C4-2B (cell line): ENCODE results near the gene ILDR2.

Source experiments
- H3K27ac ChIP-seq: fragments of 450-650 bp; 2 replicates; pipeline ENCODE4 v1.5.1; 2017
- ZFX ChIP-seq: fragments of 450-650 bp; IDR thresholded peaks from 2 replicates; pipeline ENCODE4 v1.6.1; 2017
- TF ChIP-seq, protein P1 (sequence below): fragments of 450-650 bp; conservative IDR thresholded peaks from 2 replicates; pipeline ENCODE4 v1.5.1; 2017; ENCODE audit warnings: mild to moderate bottlenecking

ILDR2 gene

DNA sequence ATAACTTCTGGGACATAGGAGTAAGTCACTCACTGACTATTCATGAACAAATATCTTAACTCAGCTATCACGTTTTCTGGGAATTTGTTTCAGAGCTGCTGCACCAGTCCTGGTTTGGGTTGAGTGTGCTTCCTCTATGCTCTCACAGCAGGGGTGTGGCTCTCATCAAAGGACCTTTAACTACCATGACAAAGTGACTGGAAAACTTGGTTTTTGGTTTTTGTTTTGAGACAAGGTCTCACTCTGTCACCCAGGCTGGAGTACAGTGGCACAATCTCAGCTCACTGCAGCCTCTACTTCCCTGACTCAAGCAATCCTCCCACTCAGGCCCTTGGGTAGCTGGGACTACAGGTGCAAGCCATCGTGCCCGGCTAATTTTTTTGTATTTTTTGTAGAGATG is 4.1 kb downstream of the ILDR2 start:
- no peak overlapping the region for H3K27ac ChIP-seq
- TF ChIP-seq, protein P1, sequence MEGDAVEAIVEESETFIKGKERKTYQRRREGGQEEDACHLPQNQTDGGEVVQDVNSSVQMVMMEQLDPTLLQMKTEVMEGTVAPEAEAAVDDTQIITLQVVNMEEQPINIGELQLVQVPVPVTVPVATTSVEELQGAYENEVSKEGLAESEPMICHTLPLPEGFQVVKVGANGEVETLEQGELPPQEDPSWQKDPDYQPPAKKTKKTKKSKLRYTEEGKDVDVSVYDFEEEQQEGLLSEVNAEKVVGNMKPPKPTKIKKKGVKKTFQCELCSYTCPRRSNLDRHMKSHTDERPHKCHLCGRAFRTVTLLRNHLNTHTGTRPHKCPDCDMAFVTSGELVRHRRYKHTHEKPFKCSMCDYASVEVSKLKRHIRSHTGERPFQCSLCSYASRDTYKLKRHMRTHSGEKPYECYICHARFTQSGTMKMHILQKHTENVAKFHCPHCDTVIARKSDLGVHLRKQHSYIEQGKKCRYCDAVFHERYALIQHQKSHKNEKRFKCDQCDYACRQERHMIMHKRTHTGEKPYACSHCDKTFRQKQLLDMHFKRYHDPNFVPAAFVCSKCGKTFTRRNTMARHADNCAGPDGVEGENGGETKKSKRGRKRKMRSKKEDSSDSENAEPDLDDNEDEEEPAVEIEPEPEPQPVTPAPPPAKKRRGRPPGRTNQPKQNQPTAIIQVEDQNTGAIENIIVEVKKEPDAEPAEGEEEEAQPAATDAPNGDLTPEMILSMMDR = no peak
- no peak for TF ChIP-seq ZFX

DNA sequence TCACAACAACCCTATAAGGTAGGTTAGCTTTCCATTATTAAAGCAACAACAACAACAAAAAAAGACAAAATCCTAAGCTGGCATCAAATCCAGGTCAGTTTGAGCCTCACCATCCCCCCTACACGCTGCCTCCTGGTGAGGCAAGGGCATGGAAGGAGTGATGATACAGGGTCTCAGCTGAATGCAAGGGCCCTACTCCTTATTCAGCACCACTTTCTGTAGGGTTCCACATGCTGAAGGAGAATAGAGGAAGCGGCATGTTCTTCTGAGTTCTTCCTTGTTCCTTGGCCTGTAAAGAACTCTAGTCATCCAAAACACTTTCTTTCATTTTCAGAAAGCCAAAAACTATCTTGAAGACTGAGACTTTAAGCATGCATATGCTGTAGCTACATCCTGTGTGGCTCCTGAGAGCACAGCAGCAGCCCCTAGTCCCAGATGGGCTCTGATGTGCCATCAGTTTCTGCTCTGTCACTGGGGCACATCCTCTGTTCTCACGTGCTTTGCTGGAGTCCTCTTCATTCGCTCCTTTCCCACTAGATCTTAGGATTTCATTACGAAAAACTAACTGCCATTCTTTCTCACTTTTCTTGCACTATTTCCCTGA is 6.2 kb downstream of the ILDR2 start:
- H3K27ac ChIP-seq = no peak overlapping the region
- TF ChIP-seq, protein P1 = no peak
- TF ChIP-seq ZFX = no peak

DNA sequence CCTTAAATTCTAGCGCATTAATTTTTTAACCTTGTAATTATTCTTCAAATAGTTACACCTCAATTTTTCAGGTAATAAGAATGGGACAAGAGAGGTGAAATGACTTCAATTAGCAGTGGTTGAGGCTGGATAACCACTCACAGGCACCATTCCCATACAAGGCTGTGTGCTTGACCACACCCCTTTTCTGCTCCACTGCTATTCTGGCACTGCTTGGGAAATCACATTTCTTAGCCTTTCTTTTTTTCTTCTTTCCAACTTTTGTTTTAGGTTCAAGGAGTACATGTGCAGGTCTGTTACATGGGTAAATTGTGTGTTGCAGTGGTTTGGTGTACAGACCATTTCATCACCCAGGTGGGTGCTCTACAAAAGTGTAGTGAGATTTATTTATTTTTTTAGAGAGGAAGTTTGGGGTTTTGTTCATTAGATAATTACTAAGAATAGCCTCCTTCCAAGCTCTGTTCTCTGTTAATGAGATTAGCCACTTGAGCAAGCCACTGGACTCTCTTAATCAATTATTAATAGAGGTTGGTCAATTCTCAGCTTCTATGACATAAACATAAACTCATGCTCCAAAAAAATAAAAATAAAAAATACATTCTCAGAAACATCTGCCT is 14.4 kb downstream of the ILDR2 start:
- no peak for TF ChIP-seq ZFX
- TF ChIP-seq, protein P1 = no peak

DNA sequence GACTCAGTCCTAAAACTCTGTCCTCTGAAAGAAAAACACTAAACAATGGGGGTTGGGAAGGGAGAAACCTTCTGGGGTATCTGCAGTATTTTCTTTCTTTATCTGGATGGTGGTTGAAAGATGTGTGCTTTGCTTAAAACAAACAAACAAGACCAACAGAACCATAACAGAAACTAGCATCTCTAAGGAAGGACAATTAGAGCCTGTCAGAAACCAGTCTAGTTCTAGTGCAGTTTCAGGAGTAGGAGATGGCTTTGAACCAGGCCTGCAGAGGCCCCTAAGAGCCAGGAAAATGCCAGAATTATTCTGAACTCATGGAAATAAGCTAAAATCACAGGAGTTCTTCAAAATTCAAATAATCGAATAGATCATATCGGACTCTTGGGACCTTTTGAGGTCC is 18.5 kb downstream of the ILDR2 start:
- no peak overlapping the region for H3K27ac ChIP-seq
- TF ChIP-seq, protein P1 = no peak
- no peak for TF ChIP-seq ZFX

More for the DNA sequence above, 14.4 kb downstream of the ILDR2 start:
- H3K27ac ChIP-seq = no peak overlapping the region

DNA sequence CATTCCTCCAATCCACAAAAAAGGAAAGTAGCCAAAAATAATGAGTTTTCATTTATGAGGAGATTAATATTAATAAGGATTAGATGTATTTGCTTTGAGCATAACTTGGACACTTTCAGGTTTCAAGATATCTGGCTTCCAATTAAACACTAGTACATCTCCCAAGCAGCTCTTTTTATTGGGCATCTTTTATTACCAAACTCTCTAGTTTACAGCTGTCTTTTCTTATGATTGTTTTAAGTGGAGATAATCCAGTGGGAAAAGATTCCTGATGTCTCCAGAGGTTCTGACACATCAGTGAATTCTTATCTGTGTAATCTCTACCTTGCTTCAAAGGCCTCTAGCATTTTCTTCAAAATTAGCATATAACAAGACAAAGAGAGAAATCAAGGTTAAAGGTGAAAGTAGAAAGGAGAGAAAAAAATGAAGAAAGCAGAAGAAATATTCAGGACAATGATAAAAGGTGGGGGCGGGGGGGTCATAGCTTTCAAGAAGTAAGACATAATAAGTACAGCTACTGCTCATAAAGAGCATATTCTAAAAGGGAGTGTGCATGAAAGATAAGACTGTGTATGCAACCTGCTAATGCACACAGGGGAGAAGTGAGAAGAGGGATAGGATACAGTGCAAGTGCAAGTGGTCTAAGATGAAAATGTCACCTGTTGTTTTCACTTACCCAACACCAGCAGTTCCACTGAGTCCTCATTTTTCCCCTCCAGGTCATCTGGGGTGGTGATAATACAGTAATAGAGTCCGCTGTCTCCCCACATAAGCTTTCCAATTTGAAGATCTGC is 19.1 kb downstream of the ILDR2 start:
- TF ChIP-seq, protein P1 = no peak
- TF ChIP-seq ZFX = no peak
- H3K27ac ChIP-seq = no peak overlapping the region

DNA sequence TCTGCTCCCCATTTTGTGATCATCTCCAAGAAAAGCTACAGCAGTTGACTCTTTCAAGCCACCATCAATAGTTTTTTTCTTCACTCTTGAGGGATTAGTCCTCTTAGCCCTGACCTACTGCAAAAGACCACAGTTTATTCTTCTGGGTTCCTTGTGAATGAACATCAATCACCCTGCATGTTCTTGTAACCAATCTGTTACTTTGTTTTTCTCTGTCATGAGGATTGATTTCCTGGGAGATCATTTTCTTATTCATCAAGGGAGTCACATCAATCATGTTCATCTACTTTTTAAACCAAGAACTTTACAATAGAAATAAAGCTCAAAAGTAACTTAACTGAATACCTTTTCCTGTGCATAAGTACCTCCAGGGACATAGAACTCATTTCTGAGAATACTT is 21.8 kb downstream of the ILDR2 start:
- no peak overlapping the region for H3K27ac ChIP-seq
- TF ChIP-seq, protein P1 = no peak
- no peak for TF ChIP-seq ZFX

DNA sequence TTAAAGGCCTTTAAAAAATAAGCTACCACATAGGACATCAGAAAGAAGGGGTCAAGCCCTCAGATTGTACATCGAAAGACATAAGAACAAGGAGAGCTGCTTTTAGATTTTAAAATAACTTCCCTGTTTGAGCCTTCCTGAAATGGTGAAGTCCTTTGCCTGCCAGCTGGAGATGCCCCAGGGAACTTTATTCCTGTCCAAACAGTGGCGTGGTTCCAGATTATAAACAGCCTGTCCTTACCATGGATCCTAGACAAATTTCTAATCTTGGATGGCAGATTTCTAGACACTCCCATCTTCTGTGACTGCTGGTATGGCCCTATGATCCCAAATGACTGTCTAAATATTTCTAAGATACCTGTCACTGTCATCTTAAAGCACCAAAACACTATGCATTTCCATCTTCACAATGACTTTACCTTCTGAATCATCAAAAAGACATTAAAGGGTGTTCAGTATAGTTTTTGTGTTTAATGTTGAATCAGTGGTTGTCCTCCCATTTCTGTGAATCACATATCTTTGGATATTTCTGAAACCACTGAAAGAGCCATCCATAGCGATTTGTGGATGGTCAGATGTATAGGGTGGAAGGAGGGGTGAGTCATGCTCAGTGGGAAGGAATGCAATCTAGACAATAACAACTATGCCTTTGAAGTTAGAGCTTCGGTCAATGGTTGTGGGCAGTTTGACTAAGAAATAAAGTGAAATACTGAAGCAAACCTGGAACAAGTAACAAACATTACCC is 23.2 kb downstream of the ILDR2 start:
- TF ChIP-seq, protein P1 = no peak
- TF ChIP-seq ZFX = no peak
- H3K27ac ChIP-seq = no peak overlapping the region
